Measurements from ENCODE around the gene ACTN2.

GRCh38 chr1:236794585-236795034 lies 108.3 kb downstream of the ACTN2 start:
- TF ChIP-seq CTCF (IDR thresholded peaks at IDR 0.05; ENCODE audit: insufficient read depth, low read length, poor library complexity, severe bottlenecking) (no peak), EZH2phosphoT487 (conservative IDR thresholded peaks at IDR 0.05; ENCODE audit: low read length) (no peak)
